Spleen (tissue), 11 donors: ENCODE data around the gene ZNF500. TPM values are rescaled to one million over a fixed set of nuclear protein-coding genes. Genes with fewer than 3 reads are reported as not detected.

ENCODE experiments used
- DNase-seq: peaks from one replicate; pipeline ENCODE4 v3.0.0-alpha.2; 2020
- H3K27ac ChIP-seq, 8 donors: fragments of 200-600 bp; sonication (generic) in 7 of 8; 1 replicate in 4 of 8; 2 replicates in 4 of 8; pipeline versions ENCODE4 v1.5.0 to v1.8.0; 2016 to 2021; ENCODE audit warnings: inconsistent platforms in 4 of 8, mild to moderate bottlenecking in 4 of 8, moderate library complexity in 1 of 8
- H3K27me3 ChIP-seq, 7 donors: fragments of 200-600 bp; sonication (generic) in 6 of 7; replicated peaks in 1 of 7; 1 replicate in 4 of 7; 2 replicates in 3 of 7; pipeline versions ENCODE4 v1.5.0 to v1.8.0; 2016 to 2021; ENCODE audit warnings: inconsistent platforms in 3 of 7, mild to moderate bottlenecking in 1 of 7
- H3K36me3 ChIP-seq, 6 donors: fragments of 200-600 bp; sonication (generic) in 5 of 6; 1 replicate in 4 of 6; 2 replicates in 2 of 6; pipeline versions ENCODE4 v1.5.0 to v1.8.0; 2016 to 2021; ENCODE audit warnings: inconsistent platforms in 2 of 6
- H3K4me1 ChIP-seq, 6 donors: fragments of 200-600 bp; sonication (generic) in 5 of 6; 1 replicate in 3 of 6; 2 replicates in 3 of 6; pipeline versions ENCODE4 v1.5.0 to v1.8.0; 2016 to 2021; ENCODE audit warnings: inconsistent platforms in 3 of 6
- H3K4me3 ChIP-seq, 8 donors: fragments of 200-600 bp; sonication (generic) in 7 of 8; 1 replicate in 4 of 8; 2 replicates in 4 of 8; pipeline versions ENCODE4 v1.5.0 to v1.8.0; 2016 to 2021; ENCODE audit warnings: inconsistent platforms in 4 of 8, mild to moderate bottlenecking in 4 of 8, moderate library complexity in 2 of 8
- H3K9me3 ChIP-seq, 8 donors: fragments of 200-600 bp; sonication (generic) in 7 of 8; 1 replicate in 4 of 8; 2 replicates in 4 of 8; pipeline versions ENCODE4 v1.5.0 to v1.8.0; 2016 to 2021; ENCODE audit warnings: inconsistent platforms in 4 of 8
- CTCF ChIP-seq, 11 experiments: fragments of 200-600 bp in 7 of 11; fragments of 450-650 bp in 4 of 11; sonication (generic) in 4 of 11; IDR thresholded peaks in 8 of 11; conservative IDR thresholded peaks in 3 of 11; 1 replicate in 7 of 11; 2 replicates in 4 of 11; pipeline versions ENCODE4 v1.4.0 to v1.8.0; 2016 to 2021; ENCODE audit warnings: antibody characterized with exemption in 11 of 11, inconsistent platforms in 4 of 11, mild to moderate bottlenecking in 1 of 11
- POLR2A ChIP-seq, 3 donors: fragments of 450-650 bp; IDR thresholded peaks; one replicate each; pipeline ENCODE4 v1.5.1; 2017; ENCODE audit warnings: antibody characterized with exemption in 3 of 3, mild to moderate bottlenecking in 1 of 3
- POLR2AphosphoS5 ChIP-seq, 3 donors: sonication (generic); formaldehyde crosslinking; IDR thresholded peaks; one replicate each; pipeline ENCODE4 v1.5.1; 2017; ENCODE audit warnings: antibody characterized with exemption in 3 of 3
- WGBS, 5 donors: extraction: QIAGEN DNeasy Blood & Tissue Kit in 3 of 5; methylation state at CpG; one replicate each; pipeline versions ENCODE4 v1.1.5 to v1.1.7; 2013 to 2018; 5-methylcytosine and 5-hydroxymethylcytosine counted together
- intact Hi-C: fragments of 100-400 bp; cut with DNase I; formaldehyde crosslinking; loops from one replicate; pipeline ENCODE4 v1.15.0; 2023; ENCODE audit warnings: low total_unique reads
- polyA plus RNA-seq, 3 donors: library from polyadenylated mRNA; stranded (reverse); fragments of 200-250 nt; gene quantifications; one replicate each; pipeline ENCODE4 v1.2.1, GENCODE V29; 2013
- total RNA-seq, 7 donors: library from RNA; depleted of rRNA in 3 of 7; stranded (reverse); fragments of >200 nt in 3 of 7; fragmentation: NEBNext Ultra II Directional in 4 of 7; extraction: Animal tissue kit (Norgen Biotek cat#: 25700) in 4 of 7; gene quantifications; one replicate each; pipeline versions ENCODE4 v1.1.0 to v1.2.1, GENCODE V29; 2016 to 2021
- donor health status: healthy with polysubstance abuse.
- donor health status: DM: no; HTN: no; CAD: no; lungs with moderate emphysema.
- donor health status: DM: no; HTN: no; CAD: no.
- donor health status: Bipolar disorder and iron deficiency.
- donor health status: healthy.
- donor health status: DM: no; HTN: no; CAD: no.
- donor health status: DM: yes; HTN: yes; CAD: no.

Gene ZNF500
- total and polyA plus RNA-seq, 10 donors = 2.5 to 32.3 (median 19.0) TPM

- H3K9me3 ChIP-seq = no peaks in the 10 kb centered on the region
- intact Hi-C loops = no loop called here
- no peak overlapping the region for H3K4me3 ChIP-seq
- no peak for DNase-seq
- WGBS, 5 donors = 93 to 97% (median 95%) methylated on average over 17 to 18 of the region's 18 CpGs
- H3K27ac ChIP-seq = no peak overlapping the region
- no peak for TF ChIP-seq POLR2A (IDR thresholded peaks at IDR 0.05)
- TF ChIP-seq CTCF (IDR thresholded peaks at IDR 0.05 in 8 of 11, conservative IDR thresholded peaks at IDR 0.05 in 3 of 11) = no peak
- no peak for TF ChIP-seq POLR2AphosphoS5 (IDR thresholded peaks at IDR 0.05)
- no peaks in the 10 kb centered on the region for H3K27me3 ChIP-seq
- H3K36me3 ChIP-seq = peaks cover 0 to 96% (median 46%) of the 10 kb centered on the region in 6 donors
- no peaks in the 10 kb centered on the region for H3K4me1 ChIP-seq
Measured at GRCh38 chr16:4726616-4727015, 40.3 kb downstream of the ZNF500 start.

- no peak overlapping the region for H3K4me3 ChIP-seq
- WGBS, 5 donors = 93 to 96% (median 93%) methylated on average over 11 of the region's 11 CpGs
- H3K9me3 ChIP-seq = no peaks in the 10 kb centered on the region
- DNase-seq = no peak
- no peaks in the 10 kb centered on the region for H3K27me3 ChIP-seq
- intact Hi-C loops = no loop called here
- H3K36me3 ChIP-seq = peaks cover 0 to 80% (median 43%) of the 10 kb centered on the region in 6 donors
- H3K27ac ChIP-seq = no peak overlapping the region
- TF ChIP-seq POLR2AphosphoS5 (IDR thresholded peaks at IDR 0.05) (no peak), CTCF (IDR thresholded peaks at IDR 0.05 in 8 of 11, conservative IDR thresholded peaks at IDR 0.05 in 3 of 11) (no peak), POLR2A (IDR thresholded peaks at IDR 0.05) (no peak)
- no peaks in the 10 kb centered on the region for H3K4me1 ChIP-seq
Measured at GRCh38 chr16:4724661-4725270, 42.2 kb downstream of the ZNF500 start.

GRCh38 chr16:4723071-4723767 is 43.7 kb downstream of the ZNF500 start:
- Histone ChIP-seq H3K36me3 (peaks cover 0 to 71% (median 33%) of the 10 kb centered on the region in 6 donors), H3K9me3 (no peaks in the 10 kb centered on the region), H3K27ac (no peak overlapping the region), H3K27me3 (no peaks in the 10 kb centered on the region), H3K4me1 (peaks cover 0 to 9% (median 0%) of the 10 kb centered on the region in 6 donors), H3K4me3 (no peak overlapping the region)
- intact Hi-C loops = no loop called here
- DNase-seq = no peak
- WGBS, 5 donors = 92 to 97% (median 96%) methylated on average over 14 of the region's 14 CpGs
- TF ChIP-seq POLR2A (IDR thresholded peaks at IDR 0.05) (no peak), POLR2AphosphoS5 (IDR thresholded peaks at IDR 0.05) (no peak)

- no peak for DNase-seq
- Histone ChIP-seq H3K27me3 (no peaks in the 10 kb centered on the region), H3K36me3 (peaks cover 0 to 62% (median 17%) of the 10 kb centered on the region in 6 donors), H3K27ac (no peak overlapping the region), H3K4me1 (peaks cover 0 to 9% (median 0%) of the 10 kb centered on the region in 6 donors), H3K9me3 (no peaks in the 10 kb centered on the region), H3K4me3 (no peak overlapping the region)
- intact Hi-C loops = no loop called here
- WGBS, 5 donors = 67 to 85% (median 74%) methylated on average over 5 of the region's 5 CpGs
- no peak for TF ChIP-seq CTCF (IDR thresholded peaks at IDR 0.05 in 8 of 11, conservative IDR thresholded peaks at IDR 0.05 in 3 of 11)
- TF ChIP-seq POLR2AphosphoS5 (IDR thresholded peaks at IDR 0.05) = no peak
Measured at GRCh38 chr16:4718466-4718865, 48.5 kb downstream of the ZNF500 start.
